H9 (cell line): ENCODE data around the gene TET3. TPM values are rescaled to one million over a fixed set of nuclear protein-coding genes. Genes with fewer than 3 reads are reported as not detected.

Source experiments
- DNase-seq: peaks from one replicate; pipeline ENCODE4 v3.0.0-alpha.2; 2017
- H2AFZ ChIP-seq: one replicate; pipeline ENCODE4 v1.6.1; 2013; ENCODE audit warnings: mild to moderate bottlenecking, low read length, control low read depth, moderate library complexity
- H2AK5ac ChIP-seq: 2 replicates; pipeline ENCODE4 v1.6.1; 2013; ENCODE audit warnings: low read length, control low read depth, mixed read lengths; ENCODE audit not compliant: insufficient read length
- H2BK120ac ChIP-seq: one replicate; pipeline ENCODE4 v1.6.1; 2013; ENCODE audit warnings: low read depth, mild to moderate bottlenecking, low read length, control low read depth, inconsistent platforms; ENCODE audit not compliant: poor library complexity, severe bottlenecking
- H2BK12ac ChIP-seq: 2 replicates; pipeline ENCODE4 v1.6.1; 2013; ENCODE audit warnings: low read length, control low read depth, mixed read lengths, low read depth; ENCODE audit not compliant: insufficient read length
- H2BK15ac ChIP-seq: 2 replicates; pipeline ENCODE4 v1.6.1; 2013; ENCODE audit warnings: low read depth, low read length, control low read depth
- H2BK20ac ChIP-seq: one replicate; pipeline ENCODE4 v1.6.1; 2013; ENCODE audit warnings: low read depth, mild to moderate bottlenecking, low read length, control low read depth, inconsistent platforms; ENCODE audit not compliant: poor library complexity, severe bottlenecking
- H2BK5ac ChIP-seq: 2 replicates; pipeline ENCODE4 v1.6.1; 2013; ENCODE audit warnings: low read length, control low read depth, mixed read lengths; ENCODE audit not compliant: insufficient read length
- H3K14ac ChIP-seq: 2 replicates; pipeline ENCODE4 v1.6.1; 2013; ENCODE audit warnings: low read length, control low read depth; ENCODE audit not compliant: insufficient read depth
- H3K18ac ChIP-seq: 2 replicates; pipeline ENCODE4 v1.6.1; 2013; ENCODE audit warnings: low read depth, mild to moderate bottlenecking, mixed read lengths, low read length, control low read depth; ENCODE audit not compliant: insufficient read length
- H3K23ac ChIP-seq: 2 replicates; pipeline ENCODE4 v1.6.1; 2013; ENCODE audit warnings: low read length, control low read depth, mixed read lengths, low read depth; ENCODE audit not compliant: insufficient read length
- H3K23me2 ChIP-seq: 2 replicates; pipeline ENCODE4 v1.6.1; 2013; ENCODE audit warnings: low read depth, mild to moderate bottlenecking, mixed read lengths, low read length, control low read depth; ENCODE audit not compliant: insufficient read length, poor library complexity, severe bottlenecking
- H3K27ac ChIP-seq: 2 replicates; pipeline ENCODE4 v1.5.1; 2013; ENCODE audit warnings: low read length, control low read depth, mixed read lengths, low read depth; ENCODE audit not compliant: insufficient read length
- H3K27me3 ChIP-seq: 2 replicates; pipeline ENCODE4 v1.6.1; 2013; ENCODE audit warnings: low read length, control low read depth, inconsistent platforms; ENCODE audit not compliant: insufficient read depth
- H3K4ac ChIP-seq: 2 replicates; pipeline ENCODE4 v1.6.1; 2013; ENCODE audit warnings: low read depth, mild to moderate bottlenecking, control low read depth, inconsistent platforms, low read length, moderate library complexity
- H3K4me1 ChIP-seq: 2 replicates; pipeline ENCODE4 v1.6.1; 2013; ENCODE audit warnings: low read length, control low read depth, inconsistent platforms; ENCODE audit not compliant: insufficient read depth
- H3K4me2 ChIP-seq: 2 replicates; pipeline ENCODE4 v1.6.1; 2013; ENCODE audit warnings: low read length, control low read depth, mixed read lengths; ENCODE audit not compliant: insufficient read length, insufficient read depth
- H3K56ac ChIP-seq: 2 replicates; pipeline ENCODE4 v1.6.1; 2013; ENCODE audit warnings: low read depth, mild to moderate bottlenecking, mixed read lengths, low read length, control low read depth; ENCODE audit not compliant: insufficient read length
- H3K79me1 ChIP-seq: 2 replicates; pipeline ENCODE4 v1.6.1; 2013; ENCODE audit warnings: low read depth, mild to moderate bottlenecking, moderate library complexity, low read length, control low read depth, inconsistent platforms; ENCODE audit not compliant: insufficient read depth, poor library complexity, severe bottlenecking
- H3K79me2 ChIP-seq: 2 replicates; pipeline ENCODE4 v1.6.1; 2013; ENCODE audit warnings: low read length, control low read depth, inconsistent platforms; ENCODE audit not compliant: insufficient read depth
- H3K9ac ChIP-seq: 2 replicates; pipeline ENCODE4 v1.6.1; 2013; ENCODE audit warnings: low read length, control low read depth, mixed read lengths; ENCODE audit not compliant: insufficient read length; ENCODE audit errors: extremely low read depth
- H3K9me3 ChIP-seq: one replicate; pipeline ENCODE4 v1.6.1; 2013; ENCODE audit warnings: low read depth, low read length, inconsistent platforms; ENCODE audit not compliant: control insufficient read depth
- H3T11ph ChIP-seq: one replicate; pipeline ENCODE4 v1.6.1; 2013; ENCODE audit warnings: mild to moderate bottlenecking, low read length, control low read depth, inconsistent platforms
- H4K20me1 ChIP-seq: one replicate; pipeline ENCODE4 v1.6.1; 2013; ENCODE audit not compliant: control insufficient read depth, insufficient read length, insufficient read depth
- H4K5ac ChIP-seq: 2 replicates; pipeline ENCODE4 v1.6.1; 2013; ENCODE audit warnings: low read depth, mild to moderate bottlenecking, mixed read lengths, low read length, control low read depth; ENCODE audit not compliant: insufficient read length
- H4K8ac ChIP-seq: replicated peaks from 2 replicates; pipeline ENCODE4 v1.6.1; 2013; ENCODE audit warnings: low read length, control low read depth, mixed read lengths, low read depth; ENCODE audit not compliant: insufficient read length
- H4K91ac ChIP-seq: 2 replicates; pipeline ENCODE4 v1.6.1; 2013; ENCODE audit warnings: low read depth, mild to moderate bottlenecking, moderate library complexity, mixed read lengths, low read length, control low read depth; ENCODE audit not compliant: insufficient read length
- H3K27ac Mint-ChIP-seq, 3 experiments: 2 replicates in 2 of 3; 3 replicates in 1 of 3; pipeline ENCODE4 v1.8.0; 2020 to 2021; ENCODE audit warnings: mixed read lengths in 3 of 3, mild to moderate bottlenecking in 1 of 3, moderate library complexity in 1 of 3
- H3K27me3 Mint-ChIP-seq: 2 replicates; pipeline ENCODE4 v1.8.0; 2021; ENCODE audit warnings: low read depth, mild to moderate bottlenecking, moderate library complexity, mixed read lengths
- H3K36me3 Mint-ChIP-seq, 3 experiments: 2 replicates in 2 of 3; 3 replicates in 1 of 3; pipeline ENCODE4 v1.8.0; 2020 to 2021; ENCODE audit warnings: low read depth in 3 of 3, mixed read lengths in 3 of 3; ENCODE audit not compliant: insufficient read depth in 1 of 3
- H3K4me1 Mint-ChIP-seq, 2 experiments: 2 replicates each; pipeline ENCODE4 v1.8.0; 2020; ENCODE audit warnings: mixed read lengths in 2 of 2
- H3K4me3 Mint-ChIP-seq, 2 experiments: 2 replicates in 1 of 2; 3 replicates in 1 of 2; pipeline ENCODE4 v1.8.0; 2020 to 2021; ENCODE audit warnings: mild to moderate bottlenecking in 2 of 2, mixed read lengths in 2 of 2, moderate library complexity in 1 of 2
- H3K9me3 Mint-ChIP-seq, 2 experiments: 2 replicates in 1 of 2; 3 replicates in 1 of 2; pipeline ENCODE4 v1.8.0; 2020; ENCODE audit warnings: mild to moderate bottlenecking in 2 of 2, mixed read lengths in 2 of 2, moderate library complexity in 1 of 2
- CTCF ChIP-seq: fragments of 200-600 bp; sonication (generic); conservative IDR thresholded peaks from 3 replicates; pipeline ENCODE4 v1.8.0; 2021; ENCODE audit warnings: antibody characterized with exemption, mild to moderate bottlenecking
- WGBS: extraction: QIAGEN DNeasy Blood & Tissue Kit; methylation state at CpG from one replicate; pipeline ENCODE4 v1.1.7; 2013; ENCODE audit warnings: missing lambda C conversion rate, low lambda C conversion rate, mixed read lengths; ENCODE audit not compliant: insufficient read length; ENCODE audit errors: extremely low coverage; 5-methylcytosine and 5-hydroxymethylcytosine counted together
- total RNA-seq: library from RNA; stranded (reverse); gene quantifications from 2 replicates; pipeline ENCODE4 v1.2.1, GENCODE V29; 2021

TET3 gene
- total RNA-seq, 1 experiment from 2014 or later: 24.7 TPM

GRCh38 chr2:74026687-74027241, 42.1 kb downstream of the TET3 start:
- no peak overlapping the region for H3K14ac ChIP-seq
- no peak overlapping the region for H2BK120ac ChIP-seq
- no peak overlapping the region for H3K56ac ChIP-seq
- H3K18ac ChIP-seq: no peak overlapping the region
- H2AFZ ChIP-seq: no peak overlapping the region
- no peak overlapping the region for H2BK12ac ChIP-seq
- H4K91ac ChIP-seq: no peak overlapping the region
- H3K9me3 Mint-ChIP-seq: peaks cover 8 to 11% of the 10 kb centered on the region in 2 experiments
- peak overlapping the region; percentile 21 to 38; a peak in 3 of 5 replicates for H3K4me3 Mint-ChIP-seq
- H3K4me1 Mint-ChIP-seq: peaks cover 49 to 53% of the 10 kb centered on the region in 2 experiments
- no peak overlapping the region for H4K8ac ChIP-seq
- no peak overlapping the region for H2BK5ac ChIP-seq
- no peak overlapping the region for H3K23ac ChIP-seq
- no peak for TF ChIP-seq CTCF
- DNase-seq: no peak
- no peaks in the 10 kb centered on the region for H3K79me1 ChIP-seq
- peaks cover 4 to 18% (median 13%) of the 10 kb centered on the region in 3 experiments for H3K36me3 Mint-ChIP-seq
- no peak overlapping the region for H3T11ph ChIP-seq
- H3K9me3 ChIP-seq: no peaks in the 10 kb centered on the region
- no peaks in the 10 kb centered on the region for H3K23me2 ChIP-seq
- H3K4ac ChIP-seq: no peak overlapping the region
- H3K4me1 ChIP-seq: peaks cover 12% of the 10 kb centered on the region; the same call in 1 of the 2 replicates
- no peak overlapping the region for H2AK5ac ChIP-seq
- peak overlapping the region; percentile 68 for H3K27ac ChIP-seq
- H3K9ac ChIP-seq: no peak overlapping the region
- H2BK20ac ChIP-seq: no peak overlapping the region
- WGBS: no CpG with 5 or more reads among the region's 6 CpGs
- H4K20me1 ChIP-seq: no peaks in the 10 kb centered on the region
- no peak overlapping the region for H2BK15ac ChIP-seq
- H3K4me2 ChIP-seq: peak overlapping the region; percentile 25
- H3K27me3 Mint-ChIP-seq: no peaks in the 10 kb centered on the region
- H3K79me2 ChIP-seq: peaks cover 2% of the 10 kb centered on the region; the same call in 1 of the 2 replicates
- H4K5ac ChIP-seq: no peak overlapping the region
- no peaks in the 10 kb centered on the region for H3K27me3 ChIP-seq
- peak overlapping the region; percentile 91 to 98 (median 95) for H3K27ac Mint-ChIP-seq
